Gastroesophageal sphincter (tissue), 3 donors: ENCODE data around the gene SIMC1.
"Not testable (repeated sequence)": the region's sequence is repeated elsewhere in the genome, so short reads cannot be mapped to it uniquely, and the experiment has no call there.

Experiments
- POLR2AphosphoS5 ChIP-seq: sonication (generic); formaldehyde crosslinking; IDR thresholded peaks from one replicate; pipeline ENCODE4 v1.6.1; 2017; ENCODE audit warnings: antibody characterized with exemption
- TF ChIP-seq, protein P1 (sequence below), 4 experiments: fragments of 200-600 bp in 2 of 4; fragments of 450-650 bp in 2 of 4; sonication (generic) in 1 of 4; IDR thresholded peaks; one replicate each; pipeline ENCODE4 v1.5.1; 2017 to 2019; ENCODE audit warnings: antibody characterized with exemption in 4 of 4, mild to moderate bottlenecking in 2 of 4, moderate library complexity in 2 of 4

DNA sequence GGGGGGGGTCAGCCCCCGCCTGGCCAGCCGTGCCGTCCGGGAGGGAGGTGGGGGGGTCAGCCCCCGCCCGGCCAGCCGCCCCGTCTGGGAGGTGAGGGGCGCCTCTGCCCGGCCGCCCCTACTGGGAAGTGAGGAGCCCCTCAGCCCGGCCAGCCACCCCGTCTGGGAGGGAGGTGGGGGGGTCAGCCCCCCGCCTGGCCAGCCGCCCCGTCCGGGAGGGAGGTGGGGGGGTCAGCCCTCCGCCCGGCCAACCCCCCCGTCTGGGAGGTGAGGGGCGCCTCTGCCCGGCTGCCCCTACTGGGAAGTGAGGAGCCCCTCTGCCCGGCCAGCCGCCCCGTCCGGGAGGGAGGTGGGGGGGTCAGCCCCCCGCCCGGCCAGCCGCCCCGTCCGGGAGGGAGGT lies 67.1 kb downstream of the SIMC1 start:
- not testable (repeated sequence) for TF ChIP-seq POLR2AphosphoS5
- TF ChIP-seq, protein P1, sequence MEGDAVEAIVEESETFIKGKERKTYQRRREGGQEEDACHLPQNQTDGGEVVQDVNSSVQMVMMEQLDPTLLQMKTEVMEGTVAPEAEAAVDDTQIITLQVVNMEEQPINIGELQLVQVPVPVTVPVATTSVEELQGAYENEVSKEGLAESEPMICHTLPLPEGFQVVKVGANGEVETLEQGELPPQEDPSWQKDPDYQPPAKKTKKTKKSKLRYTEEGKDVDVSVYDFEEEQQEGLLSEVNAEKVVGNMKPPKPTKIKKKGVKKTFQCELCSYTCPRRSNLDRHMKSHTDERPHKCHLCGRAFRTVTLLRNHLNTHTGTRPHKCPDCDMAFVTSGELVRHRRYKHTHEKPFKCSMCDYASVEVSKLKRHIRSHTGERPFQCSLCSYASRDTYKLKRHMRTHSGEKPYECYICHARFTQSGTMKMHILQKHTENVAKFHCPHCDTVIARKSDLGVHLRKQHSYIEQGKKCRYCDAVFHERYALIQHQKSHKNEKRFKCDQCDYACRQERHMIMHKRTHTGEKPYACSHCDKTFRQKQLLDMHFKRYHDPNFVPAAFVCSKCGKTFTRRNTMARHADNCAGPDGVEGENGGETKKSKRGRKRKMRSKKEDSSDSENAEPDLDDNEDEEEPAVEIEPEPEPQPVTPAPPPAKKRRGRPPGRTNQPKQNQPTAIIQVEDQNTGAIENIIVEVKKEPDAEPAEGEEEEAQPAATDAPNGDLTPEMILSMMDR (IDR thresholded peaks at IDR 0.05): not testable (repeated sequence)
